Mucosa of rectum (tissue), 2 donors: ENCODE measurements around the gene GABRG1.

Source experiments
- H3K27ac ChIP-seq, 2 donors: one replicate each; pipeline ENCODE4 v1.7.0; 2013; ENCODE audit warnings: inconsistent platforms in 2 of 2, low read depth in 2 of 2, low read length in 2 of 2
- H3K27me3 ChIP-seq, 2 donors: one replicate each; pipeline ENCODE4 v1.7.0; 2013; ENCODE audit warnings: low read length in 2 of 2; ENCODE audit not compliant: control insufficient read depth in 2 of 2, insufficient read depth in 2 of 2
- H3K36me3 ChIP-seq, 2 donors: one replicate each; pipeline ENCODE4 v1.7.0; 2013; ENCODE audit warnings: low read length in 2 of 2; ENCODE audit not compliant: control insufficient read depth in 2 of 2, insufficient read depth in 2 of 2
- H3K4me1 ChIP-seq, 2 donors: one replicate each; pipeline ENCODE4 v1.7.0; 2013; ENCODE audit warnings: low read length in 2 of 2, mild to moderate bottlenecking in 1 of 2; ENCODE audit not compliant: control insufficient read depth in 2 of 2, insufficient read depth in 2 of 2
- H3K4me3 ChIP-seq, 2 donors: one replicate each; pipeline ENCODE4 v1.7.0; 2013; ENCODE audit warnings: low read length in 2 of 2
- H3K9ac ChIP-seq, 2 donors: one replicate each; pipeline ENCODE4 v1.7.0; 2013; ENCODE audit warnings: low read length in 2 of 2, low read depth in 1 of 2, mild to moderate bottlenecking in 1 of 2
- H3K9me3 ChIP-seq, 2 donors: one replicate each; pipeline ENCODE4 v1.7.0; 2013; ENCODE audit warnings: low read length in 2 of 2; ENCODE audit not compliant: control insufficient read depth in 2 of 2
- donor health status: healthy.
- donor health status: Normal muscosa, but diverticular disease.

GABRG1 gene

GRCh38 chr4:46123913-46124755 is at the start of gene GABRG1:
Gene GABRG1, minus strand, starts transcription at chr4:46124054. Its CDS starts 141 bp downstream, at chr4:46123913.
- H3K27me3 ChIP-seq, result no peaks in the 10 kb centered on the region
- H3K9me3 ChIP-seq, result peaks cover 0 to 2% of the 10 kb centered on the region in 2 donors
- H3K36me3 ChIP-seq, result no peaks in the 10 kb centered on the region
- H3K4me3 ChIP-seq, result no peak within 1 kb of the TSS
- H3K4me1 ChIP-seq, result no peaks in the 10 kb centered on the region
- H3K9ac ChIP-seq, result no peak within 1 kb of the TSS
- no peak within 1 kb of the TSS for H3K27ac ChIP-seq

- Histone ChIP-seq H3K9me3 (no peaks in the 10 kb centered on the region), H3K27ac (no peak overlapping the region), H3K4me1 (no peaks in the 10 kb centered on the region), H3K36me3 (no peaks in the 10 kb centered on the region), H3K9ac (no peak overlapping the region), H3K27me3 (no peaks in the 10 kb centered on the region), H3K4me3 (no peak overlapping the region)
These were observed 23.1 kb upstream of the GABRG1 start for GRCh38 chr4:46146993-46147392.

GRCh38 chr4:46131498-46132057 is 7.7 kb upstream of the GABRG1 start:
- no peak overlapping the region for H3K27ac ChIP-seq
- H3K36me3 ChIP-seq, result no peaks in the 10 kb centered on the region
- H3K9ac ChIP-seq, result no peak overlapping the region
- peaks cover 0 to under 1% of the 10 kb centered on the region in 2 donors for H3K9me3 ChIP-seq
- no peaks in the 10 kb centered on the region for H3K4me1 ChIP-seq
- H3K27me3 ChIP-seq, result no peaks in the 10 kb centered on the region
- no peak overlapping the region for H3K4me3 ChIP-seq

- Histone ChIP-seq H3K9ac (no peak overlapping the region), H3K4me1 (no peaks in the 10 kb centered on the region), H3K27ac (no peak overlapping the region), H3K36me3 (no peaks in the 10 kb centered on the region), H3K27me3 (no peaks in the 10 kb centered on the region), H3K4me3 (no peak overlapping the region), H3K9me3 (peaks cover 0 to 2% of the 10 kb centered on the region in 2 donors)
These were observed 1.0 kb upstream of the GABRG1 start for GRCh38 chr4:46124773-46125413.

GRCh38 chr4:46081674-46082073 is 42.2 kb downstream of the GABRG1 start:
- no peaks in the 10 kb centered on the region for H3K4me1 ChIP-seq
- no peaks in the 10 kb centered on the region for H3K27me3 ChIP-seq
- H3K9ac ChIP-seq, result no peak overlapping the region
- no peak overlapping the region for H3K27ac ChIP-seq
- no peaks in the 10 kb centered on the region for H3K36me3 ChIP-seq
- H3K4me3 ChIP-seq, result no peak overlapping the region
- H3K9me3 ChIP-seq, result no peaks in the 10 kb centered on the region

GRCh38 chr4:46081248-46081647 is 42.6 kb downstream of the GABRG1 start:
- Histone ChIP-seq H3K27ac (no peak overlapping the region), H3K4me3 (no peak overlapping the region), H3K9me3 (no peaks in the 10 kb centered on the region), H3K27me3 (no peaks in the 10 kb centered on the region), H3K4me1 (no peaks in the 10 kb centered on the region), H3K9ac (no peak overlapping the region), H3K36me3 (no peaks in the 10 kb centered on the region)

GRCh38 chr4:46073778-46074177 is 50.1 kb downstream of the GABRG1 start:
- Histone ChIP-seq H3K27ac (no peak overlapping the region), H3K9me3 (no peaks in the 10 kb centered on the region), H3K4me3 (no peak overlapping the region), H3K36me3 (no peaks in the 10 kb centered on the region), H3K27me3 (no peaks in the 10 kb centered on the region), H3K4me1 (no peaks in the 10 kb centered on the region), H3K9ac (no peak overlapping the region)

- Histone ChIP-seq H3K27me3 (no peaks in the 10 kb centered on the region), H3K4me1 (no peaks in the 10 kb centered on the region), H3K4me3 (no peak overlapping the region), H3K9me3 (no peaks in the 10 kb centered on the region), H3K36me3 (no peaks in the 10 kb centered on the region), H3K9ac (no peak overlapping the region), H3K27ac (no peak overlapping the region)
These were observed 72.5 kb downstream of the GABRG1 start for GRCh38 chr4:46051392-46051791.

GRCh38 chr4:46032056-46032455 is 91.8 kb downstream of the GABRG1 start:
- H3K4me3 ChIP-seq, result no peak overlapping the region
- no peaks in the 10 kb centered on the region for H3K36me3 ChIP-seq
- no peaks in the 10 kb centered on the region for H3K4me1 ChIP-seq
- no peak overlapping the region for H3K9ac ChIP-seq
- H3K27me3 ChIP-seq, result no peaks in the 10 kb centered on the region
- no peaks in the 10 kb centered on the region for H3K9me3 ChIP-seq
- no peak overlapping the region for H3K27ac ChIP-seq

GRCh38 chr4:46016306-46016705 is 107.5 kb downstream of the GABRG1 start:
- Histone ChIP-seq H3K36me3 (no peaks in the 10 kb centered on the region), H3K27ac (no peak overlapping the region), H3K4me1 (no peaks in the 10 kb centered on the region), H3K27me3 (no peaks in the 10 kb centered on the region), H3K9me3 (no peaks in the 10 kb centered on the region), H3K4me3 (no peak overlapping the region), H3K9ac (no peak overlapping the region)
